ENCODE results near the gene COX6B1.
"Not testable (repeated sequence)": the region's sequence is repeated elsewhere in the genome, so short reads cannot be mapped to it uniquely, and the experiment has no call there.

The COX6B1 gene

DNA sequence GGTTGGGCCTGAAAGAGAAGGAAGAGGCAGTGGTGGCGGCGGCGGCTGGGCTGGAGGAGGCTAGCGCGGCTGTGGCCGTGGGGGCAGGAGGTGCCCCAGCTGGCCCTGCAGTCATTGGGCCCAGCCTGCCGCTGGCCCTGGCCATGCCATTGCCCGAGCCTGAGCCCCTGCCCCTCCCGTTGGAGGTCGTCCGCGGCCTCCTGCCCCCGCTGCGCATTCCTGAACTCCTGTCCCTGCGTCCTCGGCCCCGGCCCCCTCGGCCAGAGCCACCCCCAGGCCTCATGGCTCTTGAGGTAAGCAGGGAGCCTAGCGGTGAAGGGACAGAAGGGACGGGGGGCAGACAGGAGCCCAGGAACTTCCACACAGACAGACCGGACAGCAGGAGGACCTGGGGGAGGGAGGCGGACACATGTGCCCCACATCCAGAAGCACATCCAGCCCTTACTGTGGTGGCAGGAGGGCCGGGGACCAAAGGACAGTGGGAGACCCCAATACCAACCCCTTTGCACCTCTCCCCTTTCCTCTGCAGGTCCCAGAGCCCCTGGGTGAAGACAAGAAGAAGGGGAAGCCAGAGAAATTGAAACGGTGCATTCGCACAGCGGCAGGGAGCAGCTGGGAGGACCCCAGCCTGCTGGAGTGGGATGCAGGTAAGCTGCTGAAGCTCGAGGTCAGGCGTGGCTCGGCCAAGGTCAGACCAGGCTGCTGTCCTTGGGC lies 14.2 kb upstream of the COX6B1 start:
- no peak for DNase-seq (ENCODE audit: low read depth in 2 of 2)

- DNase-seq (ENCODE audit: low read depth in 2 of 2), result no peak
These were observed 11.5 kb upstream of the COX6B1 start for GRCh38 chr19:35636651-35637050.

GRCh38 chr19:35637165-35637564 lies 11.0 kb upstream of the COX6B1 start:
- no peak for DNase-seq (ENCODE audit: low read depth in 2 of 2)

DNA sequence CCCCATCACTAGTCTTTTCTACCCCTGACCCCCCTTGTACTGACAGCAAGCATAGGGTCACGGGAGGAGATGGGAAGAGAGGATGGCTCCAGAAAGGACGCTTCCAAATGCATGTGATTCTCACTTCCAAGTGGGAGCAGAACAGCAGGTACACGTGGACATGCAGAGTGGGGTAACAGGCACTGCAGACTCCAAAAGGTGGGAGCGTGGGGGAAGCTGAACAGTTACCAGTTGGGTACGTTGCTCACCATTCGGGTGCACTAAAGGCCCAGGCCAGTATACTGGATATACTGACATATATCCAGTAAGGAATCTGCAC lies 8.8 kb upstream of the COX6B1 start:
- DNase-seq (ENCODE audit: low read depth in 2 of 2), result no peak

- no peak for DNase-seq (ENCODE audit: low read depth in 2 of 2)
These were observed 8.3 kb upstream of the COX6B1 start for GRCh38 chr19:35639863-35640262.

- peak; percentile 29 to 37 for DNase-seq (ENCODE audit: low read depth in 2 of 2)
These were observed 6.5 kb upstream of the COX6B1 start, which contains the start of gene ETV2 for GRCh38 chr19:35641515-35642151. TSS of gene ETV2 (plus strand) at chr19:35641745. CDS start at chr19:35642461, 716 bp downstream.

- DNase-seq (ENCODE audit: low read depth in 2 of 2), result no peak
These were observed 5.8 kb upstream of the COX6B1 start for GRCh38 chr19:35642312-35642711.

GRCh38 chr19:35642798-35643254 lies 5.3 kb upstream of the COX6B1 start:
- no peak for DNase-seq (ENCODE audit: low read depth in 2 of 2)

GRCh38 chr19:35643255-35644205 lies 4.6 kb upstream of the COX6B1 start:
- DNase-seq (ENCODE audit: low read depth in 2 of 2), result peak; percentile 55 to 59

- DNase-seq (ENCODE audit: low read depth in 2 of 2), result peak; percentile 85 to 90
These were observed 3.7 kb upstream of the COX6B1 start for GRCh38 chr19:35644206-35644986.

- peak; percentile 29 to 59 for DNase-seq (ENCODE audit: low read depth in 2 of 2)
These were observed 3.0 kb upstream of the COX6B1 start for GRCh38 chr19:35644987-35645679.

GRCh38 chr19:35645680-35646511 lies 2.2 kb upstream of the COX6B1 start:
- DNase-seq (ENCODE audit: low read depth in 2 of 2), result no peak

- DNase-seq (ENCODE audit: low read depth in 2 of 2), result no peak
These were observed 2.5 kb downstream of the COX6B1 start for GRCh38 chr19:35650581-35650980.

GRCh38 chr19:35654828-35655227 lies 6.7 kb downstream of the COX6B1 start:
- not testable (repeated sequence) for DNase-seq (ENCODE audit: low read depth in 2 of 2)

GRCh38 chr19:35655600-35655999 lies 7.5 kb downstream of the COX6B1 start:
- DNase-seq (ENCODE audit: low read depth in 2 of 2), result no peak

DNA sequence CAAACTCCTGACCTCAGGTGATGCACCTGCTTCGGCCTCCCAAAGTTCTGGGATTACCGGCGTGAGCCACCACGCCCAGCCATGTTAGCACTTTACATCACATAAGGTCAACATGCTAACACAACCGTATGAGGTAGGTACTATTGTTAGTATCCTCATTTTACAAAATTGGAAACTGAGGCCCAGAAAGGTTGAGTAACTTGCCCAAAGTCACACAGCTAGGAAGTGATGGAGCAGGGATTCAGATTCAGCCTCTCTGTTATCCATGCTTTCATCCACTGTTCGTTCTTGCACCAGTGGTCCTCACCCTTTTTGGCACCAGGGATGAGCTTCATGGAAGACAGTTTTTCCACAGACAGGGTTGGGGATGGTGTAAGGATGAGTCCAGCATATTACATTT lies 8.6 kb downstream of the COX6B1 start:
- no peak for DNase-seq (ENCODE audit: low read depth in 2 of 2)

- DNase-seq (ENCODE audit: low read depth in 2 of 2), result no peak
These were observed 10.0 kb downstream of the COX6B1 start for GRCh38 chr19:35657904-35658700.

GRCh38 chr19:35661995-35662340 lies 13.8 kb downstream of the COX6B1 start:
- DNase-seq (ENCODE audit: low read depth in 2 of 2), result no peak

GRCh38 chr19:35663981-35664380 lies 15.9 kb downstream of the COX6B1 start:
- DNase-seq (ENCODE audit: low read depth in 2 of 2), result no peak

All from stimulated activated CD8-positive, alpha-beta memory T cell treated with anti-CD3 and anti-CD28 coated beads, Interleukin-15, amount 100 ng/mL, for 4 hours (primary cell).